K562 (cell line): ENCODE measurements around the gene PRAMEF12. TPM values are rescaled to one million over a fixed set of nuclear protein-coding genes. Genes with fewer than 3 reads are reported as not detected.

ENCODE experiments used
- C11orf30 ChIP-seq: fragments of 450-650 bp; IDR thresholded peaks from 2 replicates; pipeline ENCODE4 v1.6.1; 2016; ENCODE audit warnings: low read depth, mild to moderate bottlenecking
- CBX2 ChIP-seq: fragments of 200-600 bp; sonication (generic); IDR thresholded peaks from one replicate; pipeline ENCODE4 v1.6.1; 2012; ENCODE audit warnings: mild to moderate bottlenecking, low read length, inconsistent platforms; ENCODE audit not compliant: insufficient read depth, poor library complexity, severe bottlenecking
- DMBX1 ChIP-seq: fragments of 250-450 bp; sonication (Bioruptor Pico); IDR thresholded peaks from 2 replicates; pipeline ENCODE4 v1.8.0; 2022; ENCODE audit warnings: inconsistent platforms, mild to moderate bottlenecking, moderate library complexity, borderline replicate concordance
- JUN ChIP-seq, 2 experiments: sonication (generic) in 1 of 2; formaldehyde crosslinking in 1 of 2; IDR thresholded peaks; 2 replicates each; pipeline versions ENCODE4 v1.6.1 to v1.8.0; 2012 to 2022; ENCODE audit warnings: borderline replicate concordance in 2 of 2, mild to moderate bottlenecking in 2 of 2, improper control_type of control experiment in 1 of 2, low read depth in 1 of 2, low read length in 1 of 2, missing genetic modification reagents in 1 of 2
- KAT7 ChIP-seq: sonication (generic); formaldehyde crosslinking; IDR thresholded peaks from 2 replicates; pipeline ENCODE4 v1.8.0; 2022; ENCODE audit warnings: missing genetic modification reagents, mild to moderate bottlenecking, borderline replicate concordance
- RFX5 ChIP-seq: IDR thresholded peaks from 2 replicates; pipeline ENCODE4 v1.6.1; 2011; ENCODE audit warnings: low read depth, mild to moderate bottlenecking, improper control_type of control experiment, low read length
- SMARCB1 ChIP-seq: IDR thresholded peaks from 2 replicates; pipeline ENCODE4 v1.6.1; 2011; ENCODE audit warnings: improper control_type of control experiment, low read depth; ENCODE audit not compliant: insufficient read length
- SP2 ChIP-seq: IDR thresholded peaks from 2 replicates; pipeline ENCODE4 v1.6.1; 2011; ENCODE audit warnings: mild to moderate bottlenecking, low read depth, low read length, moderate library complexity; ENCODE audit not compliant: poor library complexity, severe bottlenecking; ENCODE audit errors: extremely low read depth
- TCF7L2 ChIP-seq: fragments of 150-350 bp; IDR thresholded peaks from 2 replicates; pipeline ENCODE4 v1.6.1; 2016; ENCODE audit warnings: low read depth, mild to moderate bottlenecking, low read length, moderate library complexity
- TCFL5 ChIP-seq: fragments of 250-450 bp; sonication (Bioruptor Pico); conservative IDR thresholded peaks from 2 replicates; pipeline ENCODE4 v1.6.1; 2021; ENCODE audit warnings: mild to moderate bottlenecking, moderate library complexity, matching md5 sums
- ZNF224 ChIP-seq: sonication (generic); formaldehyde crosslinking; IDR thresholded peaks from 2 replicates; pipeline ENCODE4 v1.8.0; 2022; ENCODE audit warnings: mild to moderate bottlenecking, missing genetic modification reagents
- ZNF384 ChIP-seq: IDR thresholded peaks from 2 replicates; pipeline ENCODE4 v1.6.1; 2012; ENCODE audit warnings: low read depth, low read length, improper control_type of control experiment
- ZNF436 ChIP-seq: fragments of 250-450, 450-650 bp; sonication (Bioruptor Pico); formaldehyde crosslinking; IDR thresholded peaks from 2 replicates; pipeline ENCODE4 v1.7.0; 2020; ENCODE audit warnings: mild to moderate bottlenecking
- ZNF583 ChIP-seq: fragments of 250-450 bp; sonication (Bioruptor Pico); IDR thresholded peaks from 2 replicates; pipeline ENCODE4 v1.4.0; 2020
- polyA plus RNA-seq, 8 experiments: library from polyadenylated mRNA; depleted of rRNA in 4 of 8; stranded (reverse) in 5 of 8; unstranded in 3 of 8; fragments of >200 nt; fragmentation: Nextera tagmentation in 2 of 8; fragmentation: Illumina TruSeq in 1 of 8; extraction: Ambion mirVana in 2 of 8; extraction: Trizol in 1 of 8; gene quantifications; 2 replicates each; pipeline versions ENCODE4 v1.2.1 to v1.2.3, GENCODE V29; 2011 to 2014; ENCODE audit warnings: inconsistent platforms in 1 of 8, missing spikeins in 1 of 8
- total RNA-seq, 7 experiments: library from RNA; depleted of rRNA in 6 of 7; stranded (reverse); fragments of >200 nt in 6 of 7; fragmentation: Illumina TruSeq in 2 of 7; extraction: Trizol in 2 of 7; gene quantifications; 2 replicates each; pipeline versions ENCODE4 v1.2.1 to v1.2.3, GENCODE V29; 2011 to 2021; ENCODE audit warnings: low replicate concordance in 1 of 7
- TF ChIP-seq, protein P1 (sequence below): fragments of 200-400 bp; formaldehyde crosslinking; IDR thresholded peaks from 2 replicates; pipeline ENCODE4 v1.6.1; 2017; ENCODE audit warnings: mild to moderate bottlenecking, low read depth, low read length, moderate library complexity
- TF ChIP-seq, protein P2 (sequence below): fragments of 450-650 bp; formaldehyde crosslinking; IDR thresholded peaks from 2 replicates; pipeline ENCODE4 v1.4.0; 2020; ENCODE audit warnings: mild to moderate bottlenecking, moderate library complexity
- TF ChIP-seq, protein P3 (sequence below): IDR thresholded peaks from 2 replicates; pipeline ENCODE4 v1.6.1; 2012; ENCODE audit warnings: low read depth, low read length, improper control_type of control experiment, borderline replicate concordance
- TF ChIP-seq, protein P4 (sequence below): fragments of 450-650 bp; IDR thresholded peaks from 2 replicates; pipeline ENCODE4 v1.6.1; 2016; ENCODE audit warnings: low read depth, mild to moderate bottlenecking, moderate library complexity
- TF ChIP-seq, protein P5 (sequence below): fragments of 450-650 bp; IDR thresholded peaks from 2 replicates; pipeline ENCODE4 v1.6.1; 2016; ENCODE audit warnings: mild to moderate bottlenecking

PRAMEF12 gene
- total and polyA plus RNA-seq, 9 of the 15 experiments (the other 6 are each of a cell fraction or from before 2014, with no cell fraction given), result not detected

DNA sequence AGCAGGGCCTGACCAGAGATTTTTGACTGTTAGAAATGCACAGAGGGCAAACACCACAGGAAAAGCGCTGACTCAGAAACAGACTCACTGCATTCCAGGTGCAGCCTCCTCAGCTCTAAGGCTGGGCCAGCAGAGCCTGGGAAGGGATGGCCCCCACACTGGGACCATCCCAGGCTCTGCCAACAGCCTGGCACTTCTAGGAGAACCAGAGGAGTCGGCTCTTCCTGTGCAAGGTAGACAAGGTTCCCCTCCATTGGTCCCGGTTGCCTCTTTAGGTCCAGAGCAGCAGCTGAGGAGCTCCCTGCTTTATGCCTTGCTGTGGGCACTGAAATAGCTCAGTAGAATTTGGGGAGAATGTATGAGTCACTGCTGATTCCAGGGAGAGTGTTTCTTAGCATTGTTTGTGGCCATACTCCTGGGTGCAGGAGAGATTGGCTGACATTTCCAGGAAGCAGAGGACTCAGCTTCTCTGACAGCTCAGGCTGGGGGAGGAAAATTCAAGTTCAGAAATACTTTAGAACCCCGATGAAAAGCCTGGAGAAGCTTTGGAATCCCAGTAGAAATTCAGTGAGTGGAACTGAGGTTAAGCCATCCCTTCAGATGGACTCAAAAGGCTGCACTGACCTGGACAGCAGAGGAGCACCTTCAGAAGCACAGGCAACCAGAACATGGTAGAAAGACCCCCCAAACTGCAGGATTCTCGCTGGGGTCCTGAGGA, 37.3 kb downstream of the PRAMEF12 start (continued):
- TF ChIP-seq ZNF224 (CRISPR knock-in tag) (no peak), C11orf30 (peak; percentile 94), KAT7 (CRISPR knock-in tag) (no peak), ZNF436 (CRISPR knock-in tag) (no peak), CBX2 (no peak), TCFL5 (no peak), DMBX1 (CRISPR knock-in tag) (no peak), ZNF583 (CRISPR knock-in tag) (no peak), SMARCB1 (no peak), RFX5 (no peak), ZNF384 (no peak), TCF7L2 (no peak), JUN (IDR thresholded peaks at IDR 0.05; ENCODE audit: borderline replicate concordance, low read depth, low read length) (peak; percentile 57; the same call in 1 of the 2 replicates), JUN (CRISPR knock-in tag; IDR thresholded peaks at IDR 0.05; ENCODE audit: borderline replicate concordance) (no peak), SP2 (no peak)
- TF ChIP-seq, protein P1, sequence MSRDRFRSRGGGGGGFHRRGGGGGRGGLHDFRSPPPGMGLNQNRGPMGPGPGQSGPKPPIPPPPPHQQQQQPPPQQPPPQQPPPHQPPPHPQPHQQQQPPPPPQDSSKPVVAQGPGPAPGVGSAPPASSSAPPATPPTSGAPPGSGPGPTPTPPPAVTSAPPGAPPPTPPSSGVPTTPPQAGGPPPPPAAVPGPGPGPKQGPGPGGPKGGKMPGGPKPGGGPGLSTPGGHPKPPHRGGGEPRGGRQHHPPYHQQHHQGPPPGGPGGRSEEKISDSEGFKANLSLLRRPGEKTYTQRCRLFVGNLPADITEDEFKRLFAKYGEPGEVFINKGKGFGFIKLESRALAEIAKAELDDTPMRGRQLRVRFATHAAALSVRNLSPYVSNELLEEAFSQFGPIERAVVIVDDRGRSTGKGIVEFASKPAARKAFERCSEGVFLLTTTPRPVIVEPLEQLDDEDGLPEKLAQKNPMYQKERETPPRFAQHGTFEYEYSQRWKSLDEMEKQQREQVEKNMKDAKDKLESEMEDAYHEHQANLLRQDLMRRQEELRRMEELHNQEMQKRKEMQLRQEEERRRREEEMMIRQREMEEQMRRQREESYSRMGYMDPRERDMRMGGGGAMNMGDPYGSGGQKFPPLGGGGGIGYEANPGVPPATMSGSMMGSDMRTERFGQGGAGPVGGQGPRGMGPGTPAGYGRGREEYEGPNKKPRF, result no peak
- TF ChIP-seq, protein P2, sequence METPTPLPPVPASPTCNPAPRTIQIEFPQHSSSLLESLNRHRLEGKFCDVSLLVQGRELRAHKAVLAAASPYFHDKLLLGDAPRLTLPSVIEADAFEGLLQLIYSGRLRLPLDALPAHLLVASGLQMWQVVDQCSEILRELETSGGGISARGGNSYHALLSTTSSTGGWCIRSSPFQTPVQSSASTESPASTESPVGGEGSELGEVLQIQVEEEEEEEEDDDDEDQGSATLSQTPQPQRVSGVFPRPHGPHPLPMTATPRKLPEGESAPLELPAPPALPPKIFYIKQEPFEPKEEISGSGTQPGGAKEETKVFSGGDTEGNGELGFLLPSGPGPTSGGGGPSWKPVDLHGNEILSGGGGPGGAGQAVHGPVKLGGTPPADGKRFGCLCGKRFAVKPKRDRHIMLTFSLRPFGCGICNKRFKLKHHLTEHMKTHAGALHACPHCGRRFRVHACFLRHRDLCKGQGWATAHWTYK (CRISPR knock-in tag), result no peak
- TF ChIP-seq, protein P3, sequence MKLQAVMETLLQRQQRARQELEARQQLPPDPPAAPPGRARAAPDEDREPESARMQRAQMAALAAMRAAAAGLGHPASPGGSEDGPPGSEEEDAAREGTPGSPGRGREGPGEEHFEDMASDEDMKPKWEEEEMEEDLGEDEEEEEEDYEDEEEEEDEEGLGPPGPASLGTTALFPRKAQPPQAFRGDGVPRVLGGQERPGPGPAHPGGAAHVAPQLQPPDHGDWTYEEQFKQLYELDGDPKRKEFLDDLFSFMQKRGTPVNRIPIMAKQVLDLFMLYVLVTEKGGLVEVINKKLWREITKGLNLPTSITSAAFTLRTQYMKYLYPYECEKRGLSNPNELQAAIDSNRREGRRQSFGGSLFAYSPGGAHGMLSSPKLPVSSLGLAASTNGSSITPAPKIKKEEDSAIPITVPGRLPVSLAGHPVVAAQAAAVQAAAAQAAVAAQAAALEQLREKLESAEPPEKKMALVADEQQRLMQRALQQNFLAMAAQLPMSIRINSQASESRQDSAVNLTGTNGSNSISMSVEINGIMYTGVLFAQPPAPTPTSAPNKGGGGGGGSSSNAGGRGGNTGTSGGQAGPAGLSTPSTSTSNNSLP, result no peak
- TF ChIP-seq, protein P4, sequence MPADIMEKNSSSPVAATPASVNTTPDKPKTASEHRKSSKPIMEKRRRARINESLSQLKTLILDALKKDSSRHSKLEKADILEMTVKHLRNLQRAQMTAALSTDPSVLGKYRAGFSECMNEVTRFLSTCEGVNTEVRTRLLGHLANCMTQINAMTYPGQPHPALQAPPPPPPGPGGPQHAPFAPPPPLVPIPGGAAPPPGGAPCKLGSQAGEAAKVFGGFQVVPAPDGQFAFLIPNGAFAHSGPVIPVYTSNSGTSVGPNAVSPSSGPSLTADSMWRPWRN, result no peak
- TF ChIP-seq, protein P5, sequence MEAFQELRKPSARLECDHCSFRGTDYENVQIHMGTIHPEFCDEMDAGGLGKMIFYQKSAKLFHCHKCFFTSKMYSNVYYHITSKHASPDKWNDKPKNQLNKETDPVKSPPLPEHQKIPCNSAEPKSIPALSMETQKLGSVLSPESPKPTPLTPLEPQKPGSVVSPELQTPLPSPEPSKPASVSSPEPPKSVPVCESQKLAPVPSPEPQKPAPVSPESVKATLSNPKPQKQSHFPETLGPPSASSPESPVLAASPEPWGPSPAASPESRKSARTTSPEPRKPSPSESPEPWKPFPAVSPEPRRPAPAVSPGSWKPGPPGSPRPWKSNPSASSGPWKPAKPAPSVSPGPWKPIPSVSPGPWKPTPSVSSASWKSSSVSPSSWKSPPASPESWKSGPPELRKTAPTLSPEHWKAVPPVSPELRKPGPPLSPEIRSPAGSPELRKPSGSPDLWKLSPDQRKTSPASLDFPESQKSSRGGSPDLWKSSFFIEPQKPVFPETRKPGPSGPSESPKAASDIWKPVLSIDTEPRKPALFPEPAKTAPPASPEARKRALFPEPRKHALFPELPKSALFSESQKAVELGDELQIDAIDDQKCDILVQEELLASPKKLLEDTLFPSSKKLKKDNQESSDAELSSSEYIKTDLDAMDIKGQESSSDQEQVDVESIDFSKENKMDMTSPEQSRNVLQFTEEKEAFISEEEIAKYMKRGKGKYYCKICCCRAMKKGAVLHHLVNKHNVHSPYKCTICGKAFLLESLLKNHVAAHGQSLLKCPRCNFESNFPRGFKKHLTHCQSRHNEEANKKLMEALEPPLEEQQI, result no peak
